H7 (cell line): Measurements from ENCODE around the gene CASP8. TPM values are rescaled to one million over a fixed set of nuclear protein-coding genes. Genes with fewer than 3 reads are reported as not detected.
A peak's percentile ranks its signal among the peaks of the same experiment; 100 is the strongest.
"Not testable (repeated sequence)": the region's sequence is repeated elsewhere in the genome, so short reads cannot be mapped to it uniquely, and the experiment has no call there.

Source experiments
- DNase-seq: peaks from one replicate; pipeline ENCODE4 v3.0.0; 2012
- H3K27me3 ChIP-seq: 2 replicates; pipeline ENCODE4 v1.6.0; 2011; ENCODE audit warnings: mild to moderate bottlenecking, low read length; ENCODE audit not compliant: control insufficient read depth, insufficient read depth
- H3K36me3 ChIP-seq: replicated peaks from 2 replicates; pipeline ENCODE4 v1.5.1; 2011; ENCODE audit warnings: low read length; ENCODE audit not compliant: control insufficient read depth, insufficient read depth
- H3K4me3 ChIP-seq: 2 replicates; pipeline ENCODE4 v1.5.1; 2011; ENCODE audit warnings: low read depth, mild to moderate bottlenecking, control low read depth, low read length, moderate library complexity; ENCODE audit not compliant: insufficient read depth
- total RNA-seq: library from RNA; depleted of rRNA; stranded (reverse); fragments of >200 nt; shearing (Covaris generic); gene quantifications from 2 replicates; pipeline ENCODE4 v1.2.3, GENCODE V29; 2014

CASP8 gene
- total RNA-seq, 1 experiment from 2014 or later: 16.9 TPM

- Histone ChIP-seq H3K4me3 (no peak overlapping the region), H3K27me3 (no peaks in the 10 kb centered on the region), H3K36me3 (no peaks in the 10 kb centered on the region; the same call in 1 of the 2 replicates)
- DNase-seq: no peak
These were observed 13.1 kb downstream of the CASP8 start for GRCh38 chr2:201273330-201273983.

GRCh38 chr2:201275069-201275468 is 14.7 kb downstream of the CASP8 start:
- DNase-seq: no peak

GRCh38 chr2:201275990-201276389 is 15.7 kb downstream of the CASP8 start:
- DNase-seq: peak; percentile 71
- Histone ChIP-seq H3K4me3 (no peak overlapping the region), H3K27me3 (no peaks in the 10 kb centered on the region), H3K36me3 (no peaks in the 10 kb centered on the region; the same call in 1 of the 2 replicates)

More at GRCh38 chr2:201275069-201275468, 14.7 kb downstream of the CASP8 start:
- no peaks in the 10 kb centered on the region for H3K27me3 ChIP-seq
- no peaks in the 10 kb centered on the region; the same call in 1 of the 2 replicates for H3K36me3 ChIP-seq
- H3K4me3 ChIP-seq: no peak overlapping the region

- Histone ChIP-seq H3K36me3 (no peaks in the 10 kb centered on the region; the same call in 1 of the 2 replicates), H3K27me3 (no peaks in the 10 kb centered on the region), H3K4me3 (no peak overlapping the region)
- DNase-seq: no peak
These were observed 16.2 kb downstream of the CASP8 start for GRCh38 chr2:201276511-201276910.

- Histone ChIP-seq H3K27me3 (no peaks in the 10 kb centered on the region), H3K4me3 (no peak overlapping the region), H3K36me3 (no peaks in the 10 kb centered on the region; the same call in 1 of the 2 replicates)
- no peak for DNase-seq
These were observed 18.7 kb downstream of the CASP8 start for GRCh38 chr2:201279079-201279478.

GRCh38 chr2:201280191-201281040 is 20.1 kb downstream of the CASP8 start:
- DNase-seq: no peak
- H3K4me3 ChIP-seq: no peak overlapping the region
- H3K27me3 ChIP-seq: no peaks in the 10 kb centered on the region
- no peaks in the 10 kb centered on the region; the same call in 1 of the 2 replicates for H3K36me3 ChIP-seq

- DNase-seq: no peak
- Histone ChIP-seq H3K36me3 (no peaks in the 10 kb centered on the region), H3K4me3 (no peak overlapping the region), H3K27me3 (no peaks in the 10 kb centered on the region)
These were observed 25.2 kb downstream of the CASP8 start for GRCh38 chr2:201285499-201285898.

GRCh38 chr2:201290457-201291148 is 30.3 kb downstream of the CASP8 start:
- not testable (repeated sequence) for H3K36me3 ChIP-seq, H3K4me3 ChIP-seq, H3K27me3 ChIP-seq, DNase-seq

- Histone ChIP-seq H3K27me3 (no peaks in the 10 kb centered on the region), H3K4me3 (no peak overlapping the region), H3K36me3 (no peaks in the 10 kb centered on the region)
- no peak for DNase-seq
These were observed 38.2 kb downstream of the CASP8 start for GRCh38 chr2:201298462-201299052.

GRCh38 chr2:201299929-201300328 is 39.6 kb downstream of the CASP8 start:
- DNase-seq, H3K27me3 ChIP-seq, H3K36me3 ChIP-seq, H3K4me3 ChIP-seq: not testable (repeated sequence)

- H3K36me3 ChIP-seq: no peaks in the 10 kb centered on the region
- no peak for DNase-seq
- H3K4me3 ChIP-seq: no peak overlapping the region
- no peaks in the 10 kb centered on the region for H3K27me3 ChIP-seq
These were observed 47.5 kb downstream of the CASP8 start for GRCh38 chr2:201307876-201308275.

GRCh38 chr2:201308914-201309313 is 48.6 kb downstream of the CASP8 start:
- DNase-seq: no peak
- Histone ChIP-seq H3K27me3 (no peaks in the 10 kb centered on the region), H3K4me3 (no peak overlapping the region), H3K36me3 (no peaks in the 10 kb centered on the region)

GRCh38 chr2:201313362-201313761 is 53.0 kb downstream of the CASP8 start:
- DNase-seq: no peak
- Histone ChIP-seq H3K36me3 (no peaks in the 10 kb centered on the region), H3K4me3 (no peak overlapping the region), H3K27me3 (no peaks in the 10 kb centered on the region)

GRCh38 chr2:201319511-201319910 is 59.2 kb downstream of the CASP8 start:
- H3K4me3 ChIP-seq: no peak overlapping the region

More at GRCh38 chr2:201319511-201319910, 59.2 kb downstream of the CASP8 start:
- Histone ChIP-seq H3K36me3 (no peaks in the 10 kb centered on the region), H3K27me3 (no peaks in the 10 kb centered on the region)
- DNase-seq: no peak
